Measurements from ENCODE around the gene RBMS3. TPM values are rescaled to one million over a fixed set of nuclear protein-coding genes. Genes with fewer than 3 reads are reported as not detected.

RBMS3 gene
- total and polyA plus RNA-seq, 2 of the 8 experiments (the other 6 are each of a cell fraction or from before 2014, with no cell fraction given): 3.7 to 6.9 TPM

DNA sequence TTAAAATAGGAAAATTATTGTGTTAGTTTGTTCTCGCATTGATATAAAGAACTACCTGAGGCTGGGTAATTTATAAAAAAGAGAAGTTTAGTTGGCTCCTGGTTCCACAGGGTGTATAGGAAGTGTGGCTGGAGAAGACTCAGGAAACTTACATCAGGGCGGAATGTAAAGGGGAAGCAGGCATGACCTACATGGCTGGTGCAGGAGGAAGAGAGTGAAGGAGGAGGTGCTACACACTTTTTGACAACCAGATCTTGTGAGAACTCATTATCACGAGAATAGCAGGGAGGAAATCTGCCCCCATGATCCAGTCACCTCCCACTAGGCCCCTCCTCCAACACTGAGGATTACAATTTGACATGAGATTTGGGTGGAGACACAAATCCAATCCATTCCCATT lies 490.7 kb downstream of the RBMS3 start (continued):
- no peak for TF ChIP-seq EZH2 (IDR thresholded peaks at IDR 0.05; ENCODE audit: low read depth, low read length, severe bottlenecking)
